BLaER1 (cell line): ENCODE measurements around the gene HSPA4.
"Not testable (repeated sequence)": the region's sequence is repeated elsewhere in the genome, so short reads cannot be mapped to it uniquely, and the experiment has no call there.

Source experiments
- H3K27ac ChIP-seq: shearing (Covaris generic); formaldehyde crosslinking; 2 replicates; pipeline ENCODE4 v1.8.1; 2022
- H3K27me3 ChIP-seq: shearing (Covaris generic); formaldehyde crosslinking; 2 replicates; pipeline ENCODE4 v1.8.1; 2022
- H3K36me3 ChIP-seq: shearing (Covaris generic); formaldehyde crosslinking; 2 replicates; pipeline ENCODE4 v1.8.1; 2022
- H3K4me1 ChIP-seq: shearing (Covaris generic); formaldehyde crosslinking; 2 replicates; pipeline ENCODE4 v1.8.1; 2022
- H3K4me2 ChIP-seq: shearing (Covaris generic); formaldehyde crosslinking; 2 replicates; pipeline ENCODE4 v1.8.1; 2022
- H3K4me3 ChIP-seq: shearing (Covaris generic); formaldehyde crosslinking; 2 replicates; pipeline ENCODE4 v1.8.1; 2022
- H3K9ac ChIP-seq: shearing (Covaris generic); formaldehyde crosslinking; 2 replicates; pipeline ENCODE4 v1.8.1; 2022
- H3K9me3 ChIP-seq: shearing (Covaris generic); formaldehyde crosslinking; 2 replicates; pipeline ENCODE4 v1.8.1; 2022
- H4K20me1 ChIP-seq: shearing (Covaris generic); formaldehyde crosslinking; 2 replicates; pipeline ENCODE4 v1.8.1; 2022
- Cebpa-rat ChIP-seq: shearing (Covaris generic); IDR thresholded peaks from 2 replicates; pipeline ENCODE4 v1.8.1; 2022

The HSPA4 gene

DNA sequence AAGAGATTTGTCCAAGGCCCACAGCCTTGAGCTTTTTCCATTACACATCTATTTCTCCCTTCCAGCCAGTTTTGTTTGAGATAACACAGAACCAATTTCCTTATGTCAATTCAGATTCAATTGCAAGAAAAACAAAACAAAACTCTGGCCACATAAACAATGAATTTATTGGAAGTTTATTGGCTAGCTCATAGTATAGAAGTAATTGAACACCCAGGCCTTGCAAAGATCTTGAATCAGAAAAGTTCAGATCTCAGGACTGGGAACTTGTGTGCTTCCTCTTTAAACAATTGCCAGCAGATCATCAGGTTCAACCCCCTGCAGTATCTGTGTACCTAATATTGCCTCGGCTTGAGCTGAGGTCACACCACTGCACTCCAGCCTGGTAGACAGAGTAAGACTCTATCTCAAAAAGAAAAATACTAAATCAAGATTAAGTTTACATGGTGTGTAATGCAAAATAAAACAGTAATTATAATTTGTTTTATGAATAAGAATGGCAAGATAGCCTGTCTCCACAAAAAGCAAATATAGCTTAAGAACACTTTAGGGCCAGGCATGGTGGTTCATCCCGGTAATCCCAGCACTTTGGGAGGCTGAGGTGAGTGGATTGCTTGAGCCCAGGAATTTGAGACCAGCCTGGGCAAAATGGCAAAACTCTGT, 21.3 kb upstream of the HSPA4 start:
- Histone ChIP-seq H4K20me1 (no peaks in the 10 kb centered on the region), H3K9ac (no peak overlapping the region), H3K4me3 (no peak overlapping the region), H3K4me1 (peaks cover 26% of the 10 kb centered on the region), H3K36me3 (no peaks in the 10 kb centered on the region), H3K9me3 (no peaks in the 10 kb centered on the region), H3K27ac (no peak overlapping the region), H3K27me3 (no peaks in the 10 kb centered on the region), H3K4me2 (no peak overlapping the region)
- TF ChIP-seq Cebpa-rat = no peak

DNA sequence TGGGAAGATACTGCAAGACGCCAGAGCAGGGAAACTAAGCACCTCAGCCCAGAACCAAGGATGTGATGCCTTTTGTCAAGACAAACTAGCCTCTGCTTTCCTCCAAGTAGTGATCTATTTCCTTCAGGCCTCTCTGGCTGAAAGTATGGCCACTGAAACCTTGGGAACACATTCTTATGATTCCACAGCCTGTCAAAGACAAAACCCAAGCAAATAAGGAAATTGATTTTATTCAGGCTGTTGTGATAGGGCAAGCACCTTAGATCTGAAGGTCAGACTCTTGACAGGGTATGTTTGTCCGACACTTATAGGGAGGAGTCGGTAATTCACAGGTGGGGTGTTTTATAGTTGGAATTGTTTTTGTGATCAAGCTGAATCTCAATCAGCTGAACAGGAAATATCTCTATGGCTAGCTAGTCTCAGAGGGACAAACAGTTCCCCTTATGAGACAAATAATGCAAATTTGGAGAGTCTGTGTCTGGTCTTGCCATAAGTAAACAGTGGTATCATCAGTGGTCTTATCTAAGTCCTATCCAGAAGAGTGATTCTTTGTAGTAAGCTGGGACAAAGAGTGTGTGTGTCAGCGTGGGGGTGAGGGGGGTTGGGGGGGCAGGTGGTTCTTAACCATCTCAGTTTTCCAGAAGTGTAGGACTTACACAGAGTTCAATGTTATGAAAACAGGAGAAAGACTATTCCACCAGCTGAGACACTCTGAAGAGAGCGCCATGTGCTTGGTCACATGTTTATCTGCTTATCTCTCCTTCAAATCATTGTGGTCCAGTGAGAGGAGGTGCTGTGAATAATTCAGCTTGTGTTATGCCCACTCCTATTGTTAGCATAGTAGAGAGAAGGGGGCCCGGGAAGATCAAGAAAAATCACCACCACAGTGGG, 18.7 kb upstream of the HSPA4 start:
- H3K27me3 ChIP-seq = no peaks in the 10 kb centered on the region
- TF ChIP-seq Cebpa-rat = no peak
- H4K20me1 ChIP-seq = no peaks in the 10 kb centered on the region
- H3K27ac ChIP-seq = peak overlapping the region; percentile 65
- H3K9me3 ChIP-seq = no peaks in the 10 kb centered on the region
- no peak overlapping the region for H3K4me3 ChIP-seq
- 0 out of 2 replicates have a peak overlapping the region, but pooled peaks have one; percentile 38 for H3K9ac ChIP-seq
- H3K36me3 ChIP-seq = no peaks in the 10 kb centered on the region
- peak overlapping the region; percentile 67 for H3K4me2 ChIP-seq
- H3K4me1 ChIP-seq = peaks cover 19% of the 10 kb centered on the region

GRCh38 chr5:133034064-133034463, 17.7 kb upstream of the HSPA4 start:
- Histone ChIP-seq H4K20me1 (no peaks in the 10 kb centered on the region), H3K4me3 (no peak overlapping the region), H3K4me2 (peak overlapping the region; percentile 8; the same call in 1 of the 2 replicates), H3K27ac (no peak overlapping the region), H3K36me3 (no peaks in the 10 kb centered on the region), H3K27me3 (no peaks in the 10 kb centered on the region), H3K9me3 (no peaks in the 10 kb centered on the region), H3K9ac (no peak overlapping the region), H3K4me1 (peaks cover 19% of the 10 kb centered on the region)
- no peak for TF ChIP-seq Cebpa-rat

DNA sequence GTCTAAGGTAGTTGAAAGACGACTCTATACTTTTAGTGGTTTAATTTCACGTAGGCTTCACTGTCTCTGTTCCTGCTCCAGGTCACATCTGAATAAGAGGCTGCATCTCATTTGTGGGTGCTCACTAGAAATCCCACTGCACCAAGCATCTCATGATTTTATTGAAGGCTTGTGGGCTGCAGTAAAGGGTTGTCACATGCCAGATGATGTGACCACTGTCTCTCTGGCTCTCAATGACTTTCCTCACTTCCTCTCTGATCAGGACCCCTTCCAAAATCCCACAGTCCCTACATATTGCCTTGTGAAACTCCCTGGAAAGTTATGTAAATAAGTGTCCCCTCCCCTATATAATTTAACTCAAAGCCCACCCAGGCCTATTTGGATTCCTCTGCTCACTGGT, 16.6 kb upstream of the HSPA4 start:
- Histone ChIP-seq H3K9ac (no peak overlapping the region), H3K4me1 (peaks cover 19% of the 10 kb centered on the region), H3K27me3 (no peaks in the 10 kb centered on the region), H3K4me3 (no peak overlapping the region), H3K4me2 (no peak overlapping the region), H3K36me3 (no peaks in the 10 kb centered on the region), H3K9me3 (no peaks in the 10 kb centered on the region), H3K27ac (no peak overlapping the region), H4K20me1 (no peaks in the 10 kb centered on the region)
- no peak for TF ChIP-seq Cebpa-rat

- not testable (repeated sequence) for H3K4me2 ChIP-seq, H3K9ac ChIP-seq, H3K27ac ChIP-seq, H3K4me3 ChIP-seq, H3K27me3 ChIP-seq, H3K36me3 ChIP-seq, H3K9me3 ChIP-seq, H4K20me1 ChIP-seq
- peaks cover 19% of the 10 kb centered on the region for H3K4me1 ChIP-seq
These were observed 15.1 kb upstream of the HSPA4 start for GRCh38 chr5:133036677-133037076.

- Histone ChIP-seq H3K9ac (no peak overlapping the region), H3K27ac (no peak overlapping the region), H4K20me1 (no peaks in the 10 kb centered on the region), H3K27me3 (no peaks in the 10 kb centered on the region), H3K4me1 (peaks cover 7% of the 10 kb centered on the region), H3K36me3 (no peaks in the 10 kb centered on the region), H3K9me3 (no peaks in the 10 kb centered on the region), H3K4me3 (no peak overlapping the region), H3K4me2 (no peak overlapping the region)
- no peak for TF ChIP-seq Cebpa-rat
These were observed 10.5 kb upstream of the HSPA4 start for GRCh38 chr5:133041157-133041784.

DNA sequence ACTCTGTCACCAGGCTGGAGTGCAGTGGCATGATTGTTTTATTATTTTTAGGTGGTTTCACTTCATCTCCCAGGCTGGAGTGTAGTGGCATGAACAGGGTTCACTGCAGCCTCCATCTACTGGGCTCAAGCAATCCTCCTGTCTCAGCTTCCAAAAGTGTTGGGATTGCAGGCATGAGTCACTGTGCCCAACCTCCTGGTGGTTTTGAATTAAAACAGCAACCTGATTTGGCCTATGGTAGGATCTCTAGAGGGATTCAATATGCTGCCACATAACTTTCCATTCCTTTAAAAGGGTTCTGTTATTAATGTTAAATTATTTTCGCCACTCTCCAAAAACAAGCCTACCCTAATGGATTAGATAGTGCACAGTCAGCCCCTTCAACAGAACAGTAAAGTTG, 9.9 kb upstream of the HSPA4 start:
- H3K4me3 ChIP-seq = no peak overlapping the region
- H3K4me1 ChIP-seq = peaks cover 13% of the 10 kb centered on the region
- no peaks in the 10 kb centered on the region for H3K36me3 ChIP-seq
- H4K20me1 ChIP-seq = no peaks in the 10 kb centered on the region
- H3K27ac ChIP-seq = no peak overlapping the region
- no peak for TF ChIP-seq Cebpa-rat
- no peaks in the 10 kb centered on the region for H3K27me3 ChIP-seq
- no peak overlapping the region for H3K9ac ChIP-seq
- H3K4me2 ChIP-seq = no peak overlapping the region
- H3K9me3 ChIP-seq = no peaks in the 10 kb centered on the region

DNA sequence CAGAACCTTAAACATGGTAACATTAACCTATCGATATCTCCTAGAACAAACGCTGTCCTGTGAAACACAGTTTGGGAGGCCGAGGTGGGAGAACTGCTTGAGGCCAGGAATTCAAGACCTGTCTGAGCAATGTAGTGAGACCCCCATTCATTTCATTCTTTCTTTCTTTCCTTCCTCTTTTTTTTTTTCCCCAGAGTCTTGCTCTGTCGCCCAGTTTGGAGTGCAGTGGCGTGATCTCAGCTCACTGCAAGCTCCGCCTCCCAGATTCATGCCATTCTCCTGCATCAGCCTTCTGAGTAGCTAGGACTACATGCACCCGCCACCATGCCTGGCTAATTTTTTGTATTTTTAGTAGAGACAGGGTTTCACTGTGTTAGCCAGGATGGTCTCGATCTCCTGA, 5.3 kb upstream of the HSPA4 start:
- Histone ChIP-seq H3K4me1 (peaks cover 47% of the 10 kb centered on the region), H3K4me2 (peak overlapping the region; percentile 61), H3K27ac (peak overlapping the region; percentile 67)
- H3K36me3 ChIP-seq, H3K9ac ChIP-seq, H3K9me3 ChIP-seq, H3K27me3 ChIP-seq, H3K4me3 ChIP-seq, H4K20me1 ChIP-seq: not testable (repeated sequence)

GRCh38 chr5:133047404-133047803, 4.4 kb upstream of the HSPA4 start:
- H3K36me3 ChIP-seq = no peaks in the 10 kb centered on the region
- peak overlapping the region; percentile 61; the same call in 1 of the 2 replicates for H3K4me2 ChIP-seq
- H3K4me3 ChIP-seq = no peak overlapping the region
- H4K20me1 ChIP-seq = no peaks in the 10 kb centered on the region; the same call in 1 of the 2 replicates
- no peak for TF ChIP-seq Cebpa-rat
- peak overlapping the region; percentile 67 for H3K27ac ChIP-seq
- no peaks in the 10 kb centered on the region for H3K27me3 ChIP-seq
- H3K9me3 ChIP-seq = peaks cover 8% of the 10 kb centered on the region; the same call in 1 of the 2 replicates
- H3K9ac ChIP-seq = no peak overlapping the region
- peaks cover 47% of the 10 kb centered on the region for H3K4me1 ChIP-seq
